ENCODE measurements around the gene COL8A2. TPM values are rescaled to one million over a fixed set of nuclear protein-coding genes. Genes with fewer than 3 reads are reported as not detected.
A peak's percentile ranks its signal among the peaks of the same experiment; 100 is the strongest.
"Not testable (repeated sequence)": the region's sequence is repeated elsewhere in the genome, so short reads cannot be mapped to it uniquely, and the experiment has no call there.

The COL8A2 gene
- total RNA-seq, 2 experiments from 2014 or later: not detected

GRCh38 chr1:36162680-36163239 is 37.7 kb upstream of the COL8A2 start:
- no peak for ATAC-seq
- Mint-ChIP-seq H3K4me1 (peaks cover 71% of the 10 kb centered on the region), H3K9me3 (ENCODE audit: low read depth) (no peaks in the 10 kb centered on the region), H3K27me3 (no peaks in the 10 kb centered on the region), H3K4me3 (peak overlapping the region; percentile 82), H3K36me3 (peaks cover 41% of the 10 kb centered on the region), H3K27ac (peak overlapping the region; percentile 94)
- DNase-seq: no peak
- CTCF ChIA-PET: interaction anchor here (0.9 to 6.6 kb wide), 8 partner anchors 9 to 123 kb away, joined by 3 to 102 read pairs (median 4); partner anchors contain the start of genes THRAP3 and TRAPPC3

GRCh38 chr1:36161641-36162531 is 36.9 kb upstream of the COL8A2 start:
- peaks cover 41% of the 10 kb centered on the region for H3K36me3 Mint-ChIP-seq
- peak; percentile 34 for ATAC-seq
- peak; percentile 70 for DNase-seq
- CTCF ChIA-PET: interaction anchor here (0.9 to 6.6 kb wide), 11 partner anchors 10 to 236 kb away, joined by 3 to 102 read pairs (median 5); partner anchors contain the start of genes LSM10, THRAP3 and TRAPPC3
- H3K27me3 Mint-ChIP-seq: no peaks in the 10 kb centered on the region
- H3K4me1 Mint-ChIP-seq: peaks cover 71% of the 10 kb centered on the region
- H3K4me3 Mint-ChIP-seq: peak overlapping the region; percentile 82
- no peaks in the 10 kb centered on the region for H3K9me3 Mint-ChIP-seq (ENCODE audit: low read depth)
- peak overlapping the region; percentile 94 for H3K27ac Mint-ChIP-seq

GRCh38 chr1:36160949-36161485 is 36.0 kb upstream of the COL8A2 start:
- DNase-seq (peak; percentile 89), ATAC-seq (peak; percentile 52)
- H3K27me3 Mint-ChIP-seq: no peaks in the 10 kb centered on the region
- H3K4me3 Mint-ChIP-seq: peak overlapping the region; percentile 82
- peaks cover 65% of the 10 kb centered on the region for H3K4me1 Mint-ChIP-seq
- H3K36me3 Mint-ChIP-seq: peaks cover 38% of the 10 kb centered on the region
- CTCF ChIA-PET: interaction anchor here (1.0 to 6.6 kb wide), 10 partner anchors 9 to 236 kb away, joined by 3 to 102 read pairs (median 6); partner anchors contain the start of genes LSM10 and TRAPPC3
- H3K9me3 Mint-ChIP-seq (ENCODE audit: low read depth): no peaks in the 10 kb centered on the region
- H3K27ac Mint-ChIP-seq: peak overlapping the region; percentile 94

GRCh38 chr1:36160388-36160948 is 35.4 kb upstream of the COL8A2 start:
- Mint-ChIP-seq H3K36me3 (peaks cover 38% of the 10 kb centered on the region), H3K9me3 (ENCODE audit: low read depth) (no peaks in the 10 kb centered on the region), H3K4me3 (peak overlapping the region; percentile 82), H3K27ac (peak overlapping the region; percentile 94), H3K27me3 (no peaks in the 10 kb centered on the region), H3K4me1 (peaks cover 63% of the 10 kb centered on the region)
- ATAC-seq (no peak), DNase-seq (no peak)
- CTCF ChIA-PET: interaction anchor here (1.0 to 6.6 kb wide), 10 partner anchors 10 to 226 kb away, joined by 3 to 102 read pairs (median 6); partner anchors contain the start of genes STK40 and TRAPPC3

GRCh38 chr1:36159614-36160387 is 34.8 kb upstream of the COL8A2 start:
- no peaks in the 10 kb centered on the region for H3K27me3 Mint-ChIP-seq
- DNase-seq (no peak), ATAC-seq (no peak)
- H3K4me3 Mint-ChIP-seq: peak overlapping the region; percentile 82
- peaks cover 65% of the 10 kb centered on the region for H3K4me1 Mint-ChIP-seq
- H3K9me3 Mint-ChIP-seq (ENCODE audit: low read depth): no peaks in the 10 kb centered on the region
- CTCF ChIA-PET: interaction anchor here (1.1 to 6.6 kb wide), 9 partner anchors 10 to 226 kb away, joined by 3 to 102 read pairs (median 7); partner anchors contain the start of genes STK40 and TRAPPC3
- peak overlapping the region; percentile 94 for H3K27ac Mint-ChIP-seq
- peaks cover 37% of the 10 kb centered on the region for H3K36me3 Mint-ChIP-seq

- not testable (repeated sequence) for DNase-seq; H3K9me3 Mint-ChIP-seq (ENCODE audit: low read depth); H3K27me3 Mint-ChIP-seq; ATAC-seq
- H3K4me1 Mint-ChIP-seq: peaks cover 66% of the 10 kb centered on the region
- peaks cover 33% of the 10 kb centered on the region for H3K36me3 Mint-ChIP-seq
- peak overlapping the region; percentile 91 for H3K4me3 Mint-ChIP-seq
- CTCF ChIA-PET: interaction anchor here (1.4 to 6.6 kb wide), 5 partner anchors 9 to 227 kb away, joined by 4 to 102 read pairs (median 9); partner anchors contain the start of genes STK40 and TRAPPC3
- H3K27ac Mint-ChIP-seq: peak overlapping the region; percentile 94
These were observed 33.8 kb upstream of the COL8A2 start for GRCh38 chr1:36158827-36159252.

- Mint-ChIP-seq H3K36me3 (peaks cover 33% of the 10 kb centered on the region), H3K27ac (peak overlapping the region; percentile 81), H3K27me3 (no peaks in the 10 kb centered on the region), H3K4me1 (peaks cover 69% of the 10 kb centered on the region), H3K4me3 (peak overlapping the region; percentile 91), H3K9me3 (ENCODE audit: low read depth) (no peaks in the 10 kb centered on the region)
- CTCF ChIA-PET: interaction anchor here (0.6 to 3.0 kb wide), 4 partner anchors 23 to 65 kb away, joined by 3 to 24 read pairs (median 6); no protein-coding TSS in a partner anchor
- DNase-seq: peak; percentile 48
- ATAC-seq: no peak
These were observed 33.2 kb upstream of the COL8A2 start for GRCh38 chr1:36157973-36158826.

- no peaks in the 10 kb centered on the region for H3K9me3 Mint-ChIP-seq (ENCODE audit: low read depth)
- peak overlapping the region; percentile 91 for H3K4me3 Mint-ChIP-seq
- no peak for ATAC-seq
- H3K4me1 Mint-ChIP-seq: peaks cover 68% of the 10 kb centered on the region
- H3K27ac Mint-ChIP-seq: peak overlapping the region; percentile 81
- H3K36me3 Mint-ChIP-seq: peaks cover 29% of the 10 kb centered on the region
- no peaks in the 10 kb centered on the region for H3K27me3 Mint-ChIP-seq
- DNase-seq: no peak
- CTCF ChIA-PET: interaction anchor here (0.6 to 5.5 kb wide), 3 partner anchors 22 to 66 kb away, joined by 3 to 30 read pairs (median 8); no protein-coding TSS in a partner anchor
These were observed 32.3 kb upstream of the COL8A2 start for GRCh38 chr1:36157115-36157903.

GRCh38 chr1:36156329-36157114 is 31.5 kb upstream of the COL8A2 start:
- DNase-seq: peak; percentile 76
- no peaks in the 10 kb centered on the region for H3K27me3 Mint-ChIP-seq
- peak; percentile 11 for ATAC-seq
- peaks cover 21% of the 10 kb centered on the region for H3K36me3 Mint-ChIP-seq
- CTCF ChIA-PET: interaction anchor here (2.7 to 5.5 kb wide), 2 partner anchors 22 to 32 kb away, joined by 8 to 30 read pairs; no protein-coding TSS in a partner anchor
- no peaks in the 10 kb centered on the region for H3K9me3 Mint-ChIP-seq (ENCODE audit: low read depth)
- H3K27ac Mint-ChIP-seq: peak overlapping the region; percentile 81
- H3K4me1 Mint-ChIP-seq: peaks cover 67% of the 10 kb centered on the region
- H3K4me3 Mint-ChIP-seq: peak overlapping the region; percentile 91

All from activated CD8-positive, alpha-beta memory T cell treated with anti-CD3 and anti-CD28 coated beads, Interleukin-2, amount 10 ng/mL, durations not matched to agents 7 days and 5 days (primary cell).